Vagina (tissue), 2 donors: ENCODE results near the gene BSND.

ENCODE experiments used
- CTCF ChIP-seq, 3 experiments: fragments of 450-650 bp in 2 of 3; fragments of 200-600 bp in 1 of 3; sonication (generic) in 1 of 3; IDR thresholded peaks; one replicate each; pipeline ENCODE4 v1.5.1; 2017 to 2019; ENCODE audit warnings: antibody characterized with exemption in 3 of 3, mild to moderate bottlenecking in 2 of 3, moderate library complexity in 2 of 3
- POLR2A ChIP-seq, 2 donors: fragments of 450-650 bp; IDR thresholded peaks; one replicate each; pipeline ENCODE4 v1.6.1; 2017; ENCODE audit warnings: antibody characterized with exemption in 2 of 2, mild to moderate bottlenecking in 2 of 2, moderate library complexity in 2 of 2
- POLR2AphosphoS5 ChIP-seq, 2 donors: sonication (generic); formaldehyde crosslinking; IDR thresholded peaks; one replicate each; pipeline ENCODE4 v1.9.0; 2017; ENCODE audit warnings: antibody characterized with exemption in 2 of 2, mild to moderate bottlenecking in 2 of 2, low read depth in 1 of 2; ENCODE audit not compliant: insufficient read depth in 1 of 2

DNA sequence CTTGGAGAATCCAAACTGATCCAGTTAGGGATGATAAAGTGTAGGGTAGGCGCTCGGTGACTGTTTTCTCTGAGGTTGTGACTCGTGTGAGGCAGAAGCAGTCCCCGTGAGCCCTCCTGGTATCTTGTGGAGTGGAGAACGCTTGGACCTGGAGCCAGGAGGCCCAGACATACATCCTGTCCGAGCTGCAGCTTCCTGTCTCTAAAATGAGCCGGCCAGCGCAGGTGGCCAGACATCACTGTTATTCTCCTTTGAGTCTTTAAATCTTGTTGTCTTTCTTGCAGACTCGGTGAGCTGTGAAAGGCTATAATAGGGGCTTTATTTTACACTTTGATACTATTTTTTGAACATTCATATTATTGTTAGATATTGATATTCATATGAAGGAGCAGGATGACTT, 52.9 kb downstream of the BSND start:
- no peak for TF ChIP-seq POLR2AphosphoS5 (IDR thresholded peaks at IDR 0.05; ENCODE audit: insufficient read depth in 1 of 2, low read depth in 1 of 2)
- TF ChIP-seq CTCF (IDR thresholded peaks at IDR 0.05) = no peak
- no peak for TF ChIP-seq POLR2A (IDR thresholded peaks at IDR 0.05)
